Panc1 (cell line): ENCODE measurements around the gene TMEM128. TPM values are rescaled to one million over a fixed set of nuclear protein-coding genes. Genes with fewer than 3 reads are reported as not detected.

Experiments used
- ATAC-seq: fragments of 200-7000 bp; cut with Tn5 transposase; 2 replicates; pipeline ENCODE4 v1.9.1; 2020; ENCODE audit warnings: mild to moderate bottlenecking, moderate library complexity
- BruUV-seq: library from RNA; stranded (reverse); fragments of 400-500 nt; replicated peaks from 2 replicates; lab custom pipeline; 2021; lab: Mats Ljungman, UMichigan
- CTCF ChIA-PET: fragments of 300-600 bp; sonication (Branson Sonifier 250); formaldehyde crosslinking; loops from one replicate; lab custom pipeline; 2022; ENCODE audit warnings: antibody characterized with exemption; lab: Charles Lee
- POLR2A ChIA-PET: fragments of 300-600 bp; sonication (Branson Sonifier 250); formaldehyde crosslinking; loops from one replicate; lab custom pipeline; 2022; ENCODE audit warnings: antibody characterized with exemption; lab: Charles Lee
- DNase-seq: peaks from one replicate; pipeline ENCODE4 v3.0.0-alpha.2; 2010; ENCODE audit warnings: low read depth, low spot score
- H3K27ac ChIP-seq: 2 replicates; pipeline ENCODE4 v1.5.1; 2011; ENCODE audit warnings: mild to moderate bottlenecking, low read length, inconsistent platforms
- H3K27me3 ChIP-seq: fragments of 200-500 bp; sonication (Bioruptor generic); 2 replicates; pipeline ENCODE4 v1.6.0; 2014; ENCODE audit warnings: low read length, inconsistent platforms; ENCODE audit not compliant: control insufficient read depth, insufficient read depth
- H3K36me3 ChIP-seq: fragments of 200-500 bp; sonication (Bioruptor generic); 2 replicates; pipeline ENCODE4 v1.5.1; 2014; ENCODE audit warnings: inconsistent platforms, mild to moderate bottlenecking, low read length, moderate library complexity; ENCODE audit not compliant: control insufficient read depth, insufficient read depth
- H3K4me1 ChIP-seq: 2 replicates; pipeline ENCODE4 v1.5.1; 2011; ENCODE audit warnings: inconsistent platforms, mild to moderate bottlenecking, low read length, moderate library complexity; ENCODE audit not compliant: control insufficient read depth, insufficient read depth
- H3K4me3 ChIP-seq, 2 experiments: 2 replicates each; pipeline ENCODE4 v1.5.1; 2011 to 2012; ENCODE audit warnings: low read depth in 2 of 2, low read length in 2 of 2, mild to moderate bottlenecking in 2 of 2, inconsistent platforms in 1 of 2, moderate library complexity in 1 of 2
- H3K9me3 ChIP-seq: fragments of 200-500 bp; sonication (Bioruptor generic); 2 replicates; pipeline ENCODE4 v1.5.1; 2014; ENCODE audit warnings: low read depth, mild to moderate bottlenecking, inconsistent platforms, low read length, moderate library complexity; ENCODE audit not compliant: control insufficient read depth, insufficient read depth
- CTCF ChIP-seq: fragments of 450-650 bp; IDR thresholded peaks from 2 replicates; pipeline ENCODE4 v1.5.1; 2017; ENCODE audit warnings: mild to moderate bottlenecking
- POLR2AphosphoS5 ChIP-seq: IDR thresholded peaks from 2 replicates; pipeline ENCODE4 v1.6.1; 2012; ENCODE audit warnings: mild to moderate bottlenecking, low read depth, low read length, moderate library complexity
- REST ChIP-seq, 2 experiments: IDR thresholded peaks; 2 replicates each; pipeline ENCODE4 v1.6.1; 2011 to 2012; ENCODE audit warnings: low read depth in 2 of 2, control low read depth in 1 of 2, low read length in 1 of 2, mild to moderate bottlenecking in 1 of 2, moderate library complexity in 1 of 2; ENCODE audit not compliant: insufficient read depth in 1 of 2
- SIN3A ChIP-seq: IDR thresholded peaks from 2 replicates; pipeline ENCODE4 v1.6.1; 2012; ENCODE audit warnings: low read depth, mild to moderate bottlenecking, low read length, moderate library complexity, borderline replicate concordance; ENCODE audit not compliant: insufficient read depth
- TCF7L2 ChIP-seq: IDR thresholded peaks from 2 replicates; pipeline ENCODE4 v1.6.1; 2011; ENCODE audit warnings: mild to moderate bottlenecking, low read depth, low read length, inconsistent platforms
- in situ Hi-C: cut with HindIII; loops from 2 replicates; pipeline ENCODE4 v1.10.0; 2016; ENCODE audit warnings: low sequenced_read_pairs, low pct_unique_long_range_greater_than_20kb
- intact Hi-C: fragments of 100-400 bp; cut with micrococcal nuclease; formaldehyde crosslinking; loops from one replicate; pipeline ENCODE4 v1.10.0; 2022; ENCODE audit not compliant: unreplicated experiment
- total RNA-seq: library from RNA; stranded (reverse); gene quantifications from one replicate; pipeline ENCODE4 v1.2.1, GENCODE V29; 2021; ENCODE audit not compliant: unreplicated experiment

Gene TMEM128
- total RNA-seq, 1 experiment from 2014 or later, result 12.9 TPM

- H3K27ac ChIP-seq, result no peak overlapping the region
- no peaks in the 10 kb centered on the region for H3K9me3 ChIP-seq
- DNase-seq (no peak), ATAC-seq (no peak)
- no peaks in the 10 kb centered on the region for H3K4me1 ChIP-seq
- H3K36me3 ChIP-seq, result no peaks in the 10 kb centered on the region
- H3K4me3 ChIP-seq, result no peak overlapping the region
- no TSS peak for BruUV-seq
- POLR2A ChIA-PET, result no interaction called here
- TF ChIP-seq REST (IDR thresholded peaks at IDR 0.05; ENCODE audit: insufficient read depth in 1 of 2, low read depth in 2 of 2, low read length in 1 of 2) (no peak), POLR2AphosphoS5 (no peak), CTCF (no peak), SIN3A (no peak), TCF7L2 (no peak)
- intact Hi-C loops (no loop called here), in situ Hi-C loops (no loop called here)
- CTCF ChIA-PET, result no interaction called here
- H3K27me3 ChIP-seq, result peaks cover 6% of the 10 kb centered on the region
Measured at GRCh38 chr4:4203688-4204400, 44.2 kb downstream of the TMEM128 start.

- Histone ChIP-seq H3K9me3 (no peaks in the 10 kb centered on the region), H3K4me1 (no peaks in the 10 kb centered on the region), H3K4me3 (no peak overlapping the region), H3K27ac (no peak overlapping the region), H3K36me3 (no peaks in the 10 kb centered on the region), H3K27me3 (peaks cover 3% of the 10 kb centered on the region)
- ChIA-PET POLR2A (no interaction called here), CTCF (no interaction called here)
- BruUV-seq, result no TSS peak
- intact Hi-C loops, result no loop called here
- DNase-seq (no peak), ATAC-seq (no peak)
- TF ChIP-seq POLR2AphosphoS5 (no peak), TCF7L2 (no peak), REST (IDR thresholded peaks at IDR 0.05; ENCODE audit: insufficient read depth in 1 of 2, low read depth in 2 of 2, low read length in 1 of 2) (no peak), CTCF (no peak), SIN3A (no peak)
- in situ Hi-C loops, result no loop called here
Measured at GRCh38 chr4:4202510-4202909, 45.5 kb downstream of the TMEM128 start.
